Measurements from ENCODE around the gene SMARCA2.

The SMARCA2 gene

GRCh38 chr9:2086971-2087370 is 71.8 kb downstream of the SMARCA2 start:
- POLR2A ChIA-PET, result no interaction called here
- no peak for TF ChIP-seq CTCF (IDR thresholded peaks at IDR 0.05; ENCODE audit: control extremely low read depth, extremely low read depth, low read depth, missing control alignments)
- CTCF ChIA-PET, result interaction anchor here (0.7 to 2.8 kb wide), 29 partner anchors 10 to 1077 kb away, joined by 3 to 17 read pairs (median 4); partner anchors contain the start of gene SMARCA2
- DNase-seq (ENCODE audit: extremely low spot score), result peak; percentile 13

- CTCF ChIA-PET, result interaction anchor here (0.7 to 2.8 kb wide), 33 partner anchors 10 to 1078 kb away, joined by 3 to 17 read pairs (median 4); partner anchors contain the start of gene SMARCA2
- peak; percentile 20 for TF ChIP-seq CTCF (IDR thresholded peaks at IDR 0.05; ENCODE audit: control extremely low read depth, extremely low read depth, low read depth, missing control alignments)
- peak; percentile 61 for DNase-seq (ENCODE audit: extremely low spot score)
- POLR2A ChIA-PET, result no interaction called here
Observed at GRCh38 chr9:2087500-2088313, 72.6 kb downstream of the SMARCA2 start.

- ChIA-PET CTCF (interaction anchor here (0.9 to 1.9 kb wide), 5 partner anchors 13 to 24 kb away, joined by 4 to 6 read pairs (median 4); no protein-coding TSS in a partner anchor), POLR2A (no interaction called here)
- no peak for DNase-seq (ENCODE audit: extremely low spot score)
- TF ChIP-seq CTCF (IDR thresholded peaks at IDR 0.05; ENCODE audit: control extremely low read depth, extremely low read depth, low read depth, missing control alignments), result no peak
Observed at GRCh38 chr9:2093920-2094597, 78.9 kb downstream of the SMARCA2 start.

GRCh38 chr9:2096376-2096970 is 81.3 kb downstream of the SMARCA2 start:
- POLR2A ChIA-PET, result no interaction called here
- CTCF ChIA-PET, result interaction anchor here (1.5 to 3.3 kb wide), 4 partner anchors 8 to 42 kb away, joined by 3 to 17 read pairs (median 4); no protein-coding TSS in a partner anchor
- no peak for TF ChIP-seq CTCF (IDR thresholded peaks at IDR 0.05; ENCODE audit: control extremely low read depth, extremely low read depth, low read depth, missing control alignments)
- no peak for DNase-seq (ENCODE audit: extremely low spot score)

GRCh38 chr9:2106666-2107065 is 91.5 kb downstream of the SMARCA2 start:
- ChIA-PET CTCF (interaction anchor here (1.0 to 2.0 kb wide), 7 partner anchors 9 to 109 kb away, joined by 3 to 5 read pairs (median 5); no protein-coding TSS in a partner anchor), POLR2A (no interaction called here)
- no peak for TF ChIP-seq CTCF (IDR thresholded peaks at IDR 0.05; ENCODE audit: control extremely low read depth, extremely low read depth, low read depth, missing control alignments)
- no peak for DNase-seq (ENCODE audit: extremely low spot score)

- ChIA-PET POLR2A (no interaction called here), CTCF (interaction anchor here (1.6 to 1.7 kb wide), 2 partner anchors 11 to 21 kb away, joined by 4 to 5 read pairs; no protein-coding TSS in a partner anchor)
Observed at GRCh38 chr9:2107906-2108451, 92.8 kb downstream of the SMARCA2 start.

More at GRCh38 chr9:2107906-2108451, 92.8 kb downstream of the SMARCA2 start:
- no peak for DNase-seq (ENCODE audit: extremely low spot score)
- TF ChIP-seq CTCF (IDR thresholded peaks at IDR 0.05; ENCODE audit: control extremely low read depth, extremely low read depth, low read depth, missing control alignments), result no peak
